H1 (cell line): ENCODE measurements around the gene ENOSF1. TPM values are rescaled to one million over a fixed set of nuclear protein-coding genes. Genes with fewer than 3 reads are reported as not detected.

Experiments
- ASH2L ChIP-seq: fragments of 200-600, 300-600 bp; sonication (generic); IDR thresholded peaks from one replicate; pipeline ENCODE4 v1.7.1; 2017; ENCODE audit warnings: low read length
- HDAC2 ChIP-seq, 2 experiments: fragments of 300-600 bp in 1 of 2; sonication (generic) in 1 of 2; IDR thresholded peaks; 2 replicates each; pipeline ENCODE4 v1.6.1; 2011 to 2012; ENCODE audit warnings: low read depth in 2 of 2, low read length in 2 of 2, mild to moderate bottlenecking in 2 of 2, moderate library complexity in 2 of 2, borderline replicate concordance in 1 of 2, inconsistent platforms in 1 of 2
- NRF1 ChIP-seq: IDR thresholded peaks from 2 replicates; pipeline ENCODE4 v1.6.1; 2011; ENCODE audit warnings: mild to moderate bottlenecking, low read depth, low read length, improper control_type of control experiment
- RFX5 ChIP-seq: IDR thresholded peaks from 2 replicates; pipeline ENCODE4 v1.6.1; 2011; ENCODE audit warnings: low read depth, low read length, improper control_type of control experiment, borderline replicate concordance
- TAF1 ChIP-seq: IDR thresholded peaks from 2 replicates; pipeline ENCODE4 v1.6.1; 2011; ENCODE audit warnings: mild to moderate bottlenecking, low read depth, low read length
- polyA plus RNA-seq, 7 experiments: library from polyadenylated mRNA; depleted of rRNA in 3 of 7; stranded (reverse) in 5 of 7; unstranded in 2 of 7; fragments of >200 nt in 5 of 7; fragments of 200-250 nt in 2 of 7; gene quantifications; 1 replicate in 5 of 7; 2 replicates in 1 of 7; 4 replicates in 1 of 7; pipeline versions ENCODE4 v1.2.1 to v1.2.3, GENCODE V29; 2011 to 2013; ENCODE audit warnings: missing spikeins in 2 of 7, mixed read lengths in 2 of 7
- total RNA-seq: library from RNA; stranded (reverse); fragmentation: NEBNext Ultra II Directional; extraction: Animal tissue kit (Norgen Biotek cat#: 25700); gene quantifications from 2 replicates; pipeline ENCODE4 v1.2.1, GENCODE V29; 2021
- TF ChIP-seq, protein P1 (sequence below): fragments of 300-600 bp; sonication (generic); IDR thresholded peaks from 2 replicates; pipeline ENCODE4 v1.7.1; 2012; ENCODE audit warnings: low read length, moderate library complexity, mild to moderate bottlenecking, inconsistent platforms; ENCODE audit not compliant: insufficient replicate concordance
- TF ChIP-seq, protein P2 (sequence below): IDR thresholded peaks from 2 replicates; pipeline ENCODE4 v1.6.1; 2012; ENCODE audit warnings: inconsistent platforms

ENOSF1 gene
- total and polyA plus RNA-seq, 2 of the 8 experiments (the other 6 are each of a cell fraction or from before 2014, with no cell fraction given): 15.4 to 26.4 TPM

DNA sequence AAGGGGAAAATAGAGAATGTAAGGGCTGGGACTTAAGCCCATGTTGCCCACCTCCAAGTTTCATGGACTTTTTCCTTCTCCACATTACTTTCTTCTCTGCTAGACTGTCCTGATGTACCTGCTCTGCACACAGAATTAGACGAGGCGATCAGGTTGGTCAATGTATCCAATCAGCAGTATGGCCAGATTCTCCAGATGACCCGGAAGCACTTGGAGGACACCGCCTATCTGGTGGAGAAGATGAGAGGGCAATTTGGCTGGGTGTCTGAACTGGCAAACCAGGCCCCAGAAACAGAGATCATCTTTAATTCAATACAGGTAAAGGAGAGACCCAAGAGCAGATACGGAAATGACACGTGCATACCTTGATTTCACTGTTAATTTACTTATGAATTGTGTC, 71.2 kb downstream of the ENOSF1 start (continued):
- TF ChIP-seq, protein P1, sequence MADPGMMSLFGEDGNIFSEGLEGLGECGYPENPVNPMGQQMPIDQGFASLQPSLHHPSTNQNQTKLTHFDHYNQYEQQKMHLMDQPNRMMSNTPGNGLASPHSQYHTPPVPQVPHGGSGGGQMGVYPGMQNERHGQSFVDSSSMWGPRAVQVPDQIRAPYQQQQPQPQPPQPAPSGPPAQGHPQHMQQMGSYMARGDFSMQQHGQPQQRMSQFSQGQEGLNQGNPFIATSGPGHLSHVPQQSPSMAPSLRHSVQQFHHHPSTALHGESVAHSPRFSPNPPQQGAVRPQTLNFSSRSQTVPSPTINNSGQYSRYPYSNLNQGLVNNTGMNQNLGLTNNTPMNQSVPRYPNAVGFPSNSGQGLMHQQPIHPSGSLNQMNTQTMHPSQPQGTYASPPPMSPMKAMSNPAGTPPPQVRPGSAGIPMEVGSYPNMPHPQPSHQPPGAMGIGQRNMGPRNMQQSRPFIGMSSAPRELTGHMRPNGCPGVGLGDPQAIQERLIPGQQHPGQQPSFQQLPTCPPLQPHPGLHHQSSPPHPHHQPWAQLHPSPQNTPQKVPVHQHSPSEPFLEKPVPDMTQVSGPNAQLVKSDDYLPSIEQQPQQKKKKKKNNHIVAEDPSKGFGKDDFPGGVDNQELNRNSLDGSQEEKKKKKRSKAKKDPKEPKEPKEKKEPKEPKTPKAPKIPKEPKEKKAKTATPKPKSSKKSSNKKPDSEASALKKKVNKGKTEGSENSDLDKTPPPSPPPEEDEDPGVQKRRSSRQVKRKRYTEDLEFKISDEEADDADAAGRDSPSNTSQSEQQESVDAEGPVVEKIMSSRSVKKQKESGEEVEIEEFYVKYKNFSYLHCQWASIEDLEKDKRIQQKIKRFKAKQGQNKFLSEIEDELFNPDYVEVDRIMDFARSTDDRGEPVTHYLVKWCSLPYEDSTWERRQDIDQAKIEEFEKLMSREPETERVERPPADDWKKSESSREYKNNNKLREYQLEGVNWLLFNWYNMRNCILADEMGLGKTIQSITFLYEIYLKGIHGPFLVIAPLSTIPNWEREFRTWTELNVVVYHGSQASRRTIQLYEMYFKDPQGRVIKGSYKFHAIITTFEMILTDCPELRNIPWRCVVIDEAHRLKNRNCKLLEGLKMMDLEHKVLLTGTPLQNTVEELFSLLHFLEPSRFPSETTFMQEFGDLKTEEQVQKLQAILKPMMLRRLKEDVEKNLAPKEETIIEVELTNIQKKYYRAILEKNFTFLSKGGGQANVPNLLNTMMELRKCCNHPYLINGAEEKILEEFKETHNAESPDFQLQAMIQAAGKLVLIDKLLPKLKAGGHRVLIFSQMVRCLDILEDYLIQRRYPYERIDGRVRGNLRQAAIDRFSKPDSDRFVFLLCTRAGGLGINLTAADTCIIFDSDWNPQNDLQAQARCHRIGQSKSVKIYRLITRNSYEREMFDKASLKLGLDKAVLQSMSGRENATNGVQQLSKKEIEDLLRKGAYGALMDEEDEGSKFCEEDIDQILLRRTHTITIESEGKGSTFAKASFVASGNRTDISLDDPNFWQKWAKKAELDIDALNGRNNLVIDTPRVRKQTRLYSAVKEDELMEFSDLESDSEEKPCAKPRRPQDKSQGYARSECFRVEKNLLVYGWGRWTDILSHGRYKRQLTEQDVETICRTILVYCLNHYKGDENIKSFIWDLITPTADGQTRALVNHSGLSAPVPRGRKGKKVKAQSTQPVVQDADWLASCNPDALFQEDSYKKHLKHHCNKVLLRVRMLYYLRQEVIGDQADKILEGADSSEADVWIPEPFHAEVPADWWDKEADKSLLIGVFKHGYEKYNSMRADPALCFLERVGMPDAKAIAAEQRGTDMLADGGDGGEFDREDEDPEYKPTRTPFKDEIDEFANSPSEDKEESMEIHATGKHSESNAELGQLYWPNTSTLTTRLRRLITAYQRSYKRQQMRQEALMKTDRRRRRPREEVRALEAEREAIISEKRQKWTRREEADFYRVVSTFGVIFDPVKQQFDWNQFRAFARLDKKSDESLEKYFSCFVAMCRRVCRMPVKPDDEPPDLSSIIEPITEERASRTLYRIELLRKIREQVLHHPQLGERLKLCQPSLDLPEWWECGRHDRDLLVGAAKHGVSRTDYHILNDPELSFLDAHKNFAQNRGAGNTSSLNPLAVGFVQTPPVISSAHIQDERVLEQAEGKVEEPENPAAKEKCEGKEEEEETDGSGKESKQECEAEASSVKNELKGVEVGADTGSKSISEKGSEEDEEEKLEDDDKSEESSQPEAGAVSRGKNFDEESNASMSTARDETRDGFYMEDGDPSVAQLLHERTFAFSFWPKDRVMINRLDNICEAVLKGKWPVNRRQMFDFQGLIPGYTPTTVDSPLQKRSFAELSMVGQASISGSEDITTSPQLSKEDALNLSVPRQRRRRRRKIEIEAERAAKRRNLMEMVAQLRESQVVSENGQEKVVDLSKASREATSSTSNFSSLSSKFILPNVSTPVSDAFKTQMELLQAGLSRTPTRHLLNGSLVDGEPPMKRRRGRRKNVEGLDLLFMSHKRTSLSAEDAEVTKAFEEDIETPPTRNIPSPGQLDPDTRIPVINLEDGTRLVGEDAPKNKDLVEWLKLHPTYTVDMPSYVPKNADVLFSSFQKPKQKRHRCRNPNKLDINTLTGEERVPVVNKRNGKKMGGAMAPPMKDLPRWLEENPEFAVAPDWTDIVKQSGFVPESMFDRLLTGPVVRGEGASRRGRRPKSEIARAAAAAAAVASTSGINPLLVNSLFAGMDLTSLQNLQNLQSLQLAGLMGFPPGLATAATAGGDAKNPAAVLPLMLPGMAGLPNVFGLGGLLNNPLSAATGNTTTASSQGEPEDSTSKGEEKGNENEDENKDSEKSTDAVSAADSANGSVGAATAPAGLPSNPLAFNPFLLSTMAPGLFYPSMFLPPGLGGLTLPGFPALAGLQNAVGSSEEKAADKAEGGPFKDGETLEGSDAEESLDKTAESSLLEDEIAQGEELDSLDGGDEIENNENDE: no peak
- no peak for TF ChIP-seq HDAC2 (IDR thresholded peaks at IDR 0.05; ENCODE audit: borderline replicate concordance in 1 of 2, low read depth in 2 of 2, low read length in 2 of 2)
- TF ChIP-seq NRF1: no peak
- no peak for TF ChIP-seq ASH2L
- TF ChIP-seq RFX5: no peak
- TF ChIP-seq TAF1: no peak
- TF ChIP-seq, protein P2, sequence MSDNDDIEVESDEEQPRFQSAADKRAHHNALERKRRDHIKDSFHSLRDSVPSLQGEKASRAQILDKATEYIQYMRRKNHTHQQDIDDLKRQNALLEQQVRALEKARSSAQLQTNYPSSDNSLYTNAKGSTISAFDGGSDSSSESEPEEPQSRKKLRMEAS: no peak
